ENCODE results near the gene MUC15.
"Not testable (repeated sequence)": the region's sequence is repeated elsewhere in the genome, so short reads cannot be mapped to it uniquely, and the experiment has no call there.

MUC15 gene

GRCh38 chr11:26571861-26572654, at the start of gene MUC15:
MUC15 (minus strand) TSS chr11:26572263; CDS start chr11:26567094, 5,169 bp downstream.
- ATAC-seq, result no peak
- H3K36me3 Mint-ChIP-seq, result no peaks in the 10 kb centered on the region
- H3K4me3 Mint-ChIP-seq, result no peak within 1 kb of the TSS
- H3K4me1 Mint-ChIP-seq, result no peaks in the 10 kb centered on the region
- H3K9me3 Mint-ChIP-seq, result no peaks in the 10 kb centered on the region
- DNase-seq (ENCODE audit: low spot score in 2 of 2), result no peak
- no peak within 1 kb of the TSS for H3K27ac Mint-ChIP-seq

GRCh38 chr11:26621132-26621531, 49.1 kb upstream of the MUC15 start:
- ATAC-seq, result no peak
- no peaks in the 10 kb centered on the region for H3K4me1 Mint-ChIP-seq
- H3K27ac Mint-ChIP-seq, result no peak overlapping the region
- H3K9me3 Mint-ChIP-seq, result peaks cover 18% of the 10 kb centered on the region
- DNase-seq (ENCODE audit: low spot score in 2 of 2), result no peak
- no peak overlapping the region for H3K4me3 Mint-ChIP-seq
- H3K36me3 Mint-ChIP-seq, result no peaks in the 10 kb centered on the region

- DNase-seq (ENCODE audit: low spot score in 2 of 2), result no peak
- H3K36me3 Mint-ChIP-seq, result no peaks in the 10 kb centered on the region
- H3K4me3 Mint-ChIP-seq, result no peak overlapping the region
- H3K4me1 Mint-ChIP-seq, result no peaks in the 10 kb centered on the region
- ATAC-seq, result no peak
- H3K9me3 Mint-ChIP-seq, result peaks cover 15% of the 10 kb centered on the region
- H3K27ac Mint-ChIP-seq, result no peak overlapping the region
Measured at GRCh38 chr11:26620282-26621045, 48.4 kb upstream of the MUC15 start.

- Mint-ChIP-seq H3K4me1 (no peaks in the 10 kb centered on the region), H3K4me3 (no peak overlapping the region), H3K36me3 (no peaks in the 10 kb centered on the region), H3K27ac (no peak overlapping the region), H3K9me3 (peaks cover 14% of the 10 kb centered on the region)
- no peak for DNase-seq (ENCODE audit: low spot score in 2 of 2)
- no peak for ATAC-seq
Measured at GRCh38 chr11:26618441-26618840, 46.4 kb upstream of the MUC15 start.

- no peaks in the 10 kb centered on the region for H3K4me1 Mint-ChIP-seq
- no peak overlapping the region for H3K4me3 Mint-ChIP-seq
- no peak for DNase-seq (ENCODE audit: low spot score in 2 of 2)
- H3K9me3 Mint-ChIP-seq, result peaks cover 25% of the 10 kb centered on the region
- ATAC-seq, result no peak
- H3K36me3 Mint-ChIP-seq, result no peaks in the 10 kb centered on the region
- H3K27ac Mint-ChIP-seq, result no peak overlapping the region
Measured at GRCh38 chr11:26613759-26614158, 41.7 kb upstream of the MUC15 start.

GRCh38 chr11:26608507-26609146, 36.6 kb upstream of the MUC15 start:
- no peak overlapping the region for H3K27ac Mint-ChIP-seq
- no peaks in the 10 kb centered on the region for H3K36me3 Mint-ChIP-seq
- DNase-seq (ENCODE audit: low spot score in 2 of 2), result no peak
- ATAC-seq, result no peak
- no peak overlapping the region for H3K4me3 Mint-ChIP-seq
- H3K4me1 Mint-ChIP-seq, result no peaks in the 10 kb centered on the region
- peaks cover 44% of the 10 kb centered on the region for H3K9me3 Mint-ChIP-seq

- ATAC-seq, result no peak
- H3K4me3 Mint-ChIP-seq, result no peak overlapping the region
- peaks cover 37% of the 10 kb centered on the region for H3K9me3 Mint-ChIP-seq
- H3K27ac Mint-ChIP-seq, result no peak overlapping the region
- no peaks in the 10 kb centered on the region for H3K4me1 Mint-ChIP-seq
- no peaks in the 10 kb centered on the region for H3K36me3 Mint-ChIP-seq
- DNase-seq (ENCODE audit: low spot score in 2 of 2), result no peak
Measured at GRCh38 chr11:26607725-26608506, 35.9 kb upstream of the MUC15 start.

GRCh38 chr11:26599876-26600434, 27.9 kb upstream of the MUC15 start:
- Mint-ChIP-seq H3K36me3 (no peaks in the 10 kb centered on the region), H3K9me3 (peaks cover 22% of the 10 kb centered on the region), H3K4me1 (no peaks in the 10 kb centered on the region), H3K27ac (no peak overlapping the region), H3K4me3 (no peak overlapping the region)
- ATAC-seq, result no peak
- DNase-seq (ENCODE audit: low spot score in 2 of 2), result no peak

GRCh38 chr11:26599425-26599824, 27.4 kb upstream of the MUC15 start:
- H3K4me1 Mint-ChIP-seq, result no peaks in the 10 kb centered on the region
- DNase-seq (ENCODE audit: low spot score in 2 of 2) (no peak), ATAC-seq (no peak)
- no peak overlapping the region for H3K4me3 Mint-ChIP-seq
- H3K36me3 Mint-ChIP-seq, result no peaks in the 10 kb centered on the region
- H3K9me3 Mint-ChIP-seq, result peaks cover 22% of the 10 kb centered on the region
- no peak overlapping the region for H3K27ac Mint-ChIP-seq

GRCh38 chr11:26597899-26598298, 25.8 kb upstream of the MUC15 start:
- DNase-seq (ENCODE audit: low spot score in 2 of 2) (no peak), ATAC-seq (no peak)
- no peaks in the 10 kb centered on the region for H3K36me3 Mint-ChIP-seq
- peaks cover 24% of the 10 kb centered on the region for H3K9me3 Mint-ChIP-seq
- H3K4me3 Mint-ChIP-seq, result no peak overlapping the region
- H3K27ac Mint-ChIP-seq, result no peak overlapping the region
- H3K4me1 Mint-ChIP-seq, result no peaks in the 10 kb centered on the region

GRCh38 chr11:26597049-26597689, 25.1 kb upstream of the MUC15 start:
- not testable (repeated sequence) for H3K27ac Mint-ChIP-seq; H3K4me1 Mint-ChIP-seq; H3K36me3 Mint-ChIP-seq; DNase-seq (ENCODE audit: low spot score in 2 of 2); ATAC-seq; H3K4me3 Mint-ChIP-seq
- peaks cover 23% of the 10 kb centered on the region for H3K9me3 Mint-ChIP-seq

- H3K36me3 Mint-ChIP-seq; H3K4me3 Mint-ChIP-seq; ATAC-seq; DNase-seq (ENCODE audit: low spot score in 2 of 2); H3K4me1 Mint-ChIP-seq; H3K27ac Mint-ChIP-seq: not testable (repeated sequence)
- H3K9me3 Mint-ChIP-seq, result peaks cover 14% of the 10 kb centered on the region
Measured at GRCh38 chr11:26595207-26595865, 23.3 kb upstream of the MUC15 start.

GRCh38 chr11:26593691-26594090, 21.6 kb upstream of the MUC15 start:
- H3K27ac Mint-ChIP-seq, result no peak overlapping the region
- H3K4me3 Mint-ChIP-seq, result no peak overlapping the region
- ATAC-seq (no peak), DNase-seq (ENCODE audit: low spot score in 2 of 2) (no peak)
- H3K36me3 Mint-ChIP-seq, result no peaks in the 10 kb centered on the region
- peaks cover 14% of the 10 kb centered on the region for H3K9me3 Mint-ChIP-seq
- no peaks in the 10 kb centered on the region for H3K4me1 Mint-ChIP-seq

- ATAC-seq (no peak), DNase-seq (ENCODE audit: low spot score in 2 of 2) (no peak)
- Mint-ChIP-seq H3K27ac (no peak overlapping the region), H3K36me3 (no peaks in the 10 kb centered on the region), H3K4me3 (no peak overlapping the region), H3K9me3 (peaks cover 5% of the 10 kb centered on the region), H3K4me1 (no peaks in the 10 kb centered on the region)
Measured at GRCh38 chr11:26587073-26587472, 15.0 kb upstream of the MUC15 start.

Measured in stimulated activated effector memory CD8-positive, alpha-beta T cell treated with anti-CD3 and anti-CD28 coated beads, Interleukin-12 subunit alpha, Interleukin-12 subunit beta, amount 100 ng/mL, for 72 hours (primary cell).